Activated T-helper 9 cell treated with anti-CD3 and anti-CD28 coated beads, Interleukin-2, amount 50 U/mL, for 16 hours (primary cell): ENCODE measurements around the gene XPC.
A peak's percentile ranks its signal among the peaks of the same experiment; 100 is the strongest.
"Not testable (repeated sequence)": the region's sequence is repeated elsewhere in the genome, so short reads cannot be mapped to it uniquely, and the experiment has no call there.

Source experiments
- DNase-seq: peaks from one replicate; pipeline ENCODE4 v3.0.0-alpha.2; 2020; ENCODE audit warnings: low read depth

XPC gene

DNA sequence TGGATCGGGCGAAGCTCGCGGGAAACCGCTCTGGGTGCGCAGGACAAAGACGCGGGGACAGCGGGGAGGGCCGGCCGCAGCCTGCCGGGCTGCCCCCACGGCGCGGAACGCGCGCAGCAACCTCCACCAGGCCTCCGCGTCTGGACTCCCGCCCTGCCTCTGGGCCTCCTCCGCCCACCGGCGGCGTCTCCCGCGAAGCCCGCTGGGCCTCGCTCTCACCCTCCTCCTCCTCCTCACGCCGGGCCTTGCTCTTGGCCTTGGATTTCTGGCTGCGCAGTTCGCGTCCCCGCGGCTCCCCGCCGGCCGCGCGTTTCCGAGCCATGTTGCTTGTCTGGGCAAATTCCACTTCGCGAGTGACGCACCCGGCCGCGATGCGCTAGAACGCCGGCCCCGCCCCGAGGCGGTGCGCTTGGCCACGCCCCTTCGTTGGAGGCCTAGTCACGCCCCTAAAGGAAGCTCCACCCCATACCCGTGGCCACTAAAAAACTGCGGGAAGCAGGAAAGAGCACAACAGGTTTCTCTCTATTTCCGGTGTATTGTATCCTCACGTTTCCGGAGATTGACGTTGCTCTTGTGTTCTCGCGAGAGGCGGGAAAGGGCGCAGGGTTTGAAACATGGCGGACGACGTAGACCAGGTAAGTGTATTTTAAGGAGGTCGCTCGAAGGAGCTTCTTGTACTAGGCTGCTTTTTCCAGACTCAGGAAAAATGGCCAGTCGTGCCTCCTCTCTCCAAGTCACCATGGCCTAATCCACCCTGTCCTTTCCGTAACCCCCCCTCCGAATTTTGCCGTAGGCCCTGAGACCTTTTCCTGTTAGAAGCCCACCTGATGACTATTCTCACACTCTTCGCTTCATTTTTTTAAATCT lies at the start of gene XPC, which contains the start of gene LSM3:
Gene XPC, minus strand, starts transcription at position 355 of the 867 bp plus-strand sequence. Its CDS starts 33 bp downstream, at position 322.
Gene LSM3, plus strand, starts transcription at position 571 of the 867 bp plus-strand sequence. Its CDS starts 44 bp downstream, at position 615.
- peak; percentile 94 for DNase-seq

DNA sequence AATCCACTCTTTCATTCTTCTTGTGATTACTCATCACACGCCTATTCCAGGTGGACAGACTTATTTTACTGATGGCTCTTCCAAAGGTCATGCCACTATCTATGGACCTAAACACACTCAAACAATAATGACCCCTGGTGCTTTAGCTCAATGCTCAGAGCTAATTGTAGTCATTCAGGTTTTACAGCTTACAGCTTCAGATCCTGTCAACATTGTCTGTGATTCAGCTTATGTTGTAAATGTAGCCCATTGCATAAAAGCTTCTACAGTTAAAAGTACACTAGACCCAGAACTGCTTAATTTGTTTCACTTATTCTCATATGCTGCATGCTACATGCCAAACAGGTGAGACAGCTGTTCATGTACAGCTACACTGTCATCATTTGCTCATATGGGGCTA lies 49.5 kb upstream of the XPC start:
- no peak for DNase-seq

DNA sequence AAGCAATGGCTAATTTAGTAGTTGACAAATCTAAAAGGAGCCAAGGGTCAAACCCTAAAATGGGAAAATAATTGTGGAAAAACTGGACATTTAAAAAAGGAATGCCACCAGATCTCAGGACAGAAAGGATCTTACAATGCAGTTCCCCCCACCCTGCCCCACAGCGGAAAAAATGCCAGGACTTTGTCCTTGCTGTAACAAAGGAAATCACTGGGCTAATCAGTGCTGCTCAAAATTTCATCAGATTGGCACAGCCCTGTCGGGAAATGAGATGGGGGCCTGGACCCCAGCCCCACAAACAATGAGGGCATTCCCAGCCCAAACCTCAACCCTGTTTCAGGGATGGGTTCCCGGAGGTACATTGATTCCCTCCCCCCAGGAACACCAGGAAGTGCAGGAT lies 48.0 kb upstream of the XPC start:
- DNase-seq = not testable (repeated sequence)

DNA sequence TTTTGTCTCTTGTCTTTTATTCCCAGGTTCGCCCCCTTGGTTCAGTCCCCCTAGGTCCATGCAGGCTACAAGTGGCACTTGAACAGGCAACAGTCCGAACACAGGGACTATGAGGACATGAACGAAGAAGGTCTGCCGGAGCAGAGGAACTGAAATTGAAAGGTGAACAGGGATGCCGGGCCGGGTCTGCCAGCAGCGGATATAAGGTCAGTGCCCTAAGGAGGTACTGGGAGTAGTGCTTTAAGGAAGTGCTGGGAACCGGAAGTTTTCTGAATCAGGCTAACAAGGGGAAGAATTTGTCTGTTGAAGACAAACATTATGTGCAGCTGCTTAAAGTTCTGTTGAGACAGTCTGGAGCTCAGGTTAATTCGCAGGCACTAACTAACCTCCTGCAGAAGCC lies 47.0 kb upstream of the XPC start:
- no peak for DNase-seq

DNA sequence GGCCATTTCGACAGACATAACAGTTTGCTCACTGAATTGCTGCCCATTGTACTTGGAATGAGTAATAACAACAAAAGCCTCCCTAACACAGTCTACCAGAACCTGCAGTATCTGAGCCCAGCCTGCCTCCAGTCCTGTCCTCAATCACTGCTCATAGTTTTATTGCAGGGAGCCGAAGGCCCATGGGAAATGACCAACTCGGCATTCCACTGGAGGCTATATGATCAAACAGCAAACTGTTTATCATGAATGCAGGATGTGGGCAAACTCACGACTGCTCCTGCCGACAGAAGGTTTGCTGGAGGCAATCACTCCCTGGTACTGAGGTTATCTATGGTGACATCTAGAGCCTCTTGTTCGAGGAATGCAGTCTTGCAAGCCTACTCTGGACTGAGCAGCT lies 46.5 kb upstream of the XPC start:
- DNase-seq = no peak

DNA sequence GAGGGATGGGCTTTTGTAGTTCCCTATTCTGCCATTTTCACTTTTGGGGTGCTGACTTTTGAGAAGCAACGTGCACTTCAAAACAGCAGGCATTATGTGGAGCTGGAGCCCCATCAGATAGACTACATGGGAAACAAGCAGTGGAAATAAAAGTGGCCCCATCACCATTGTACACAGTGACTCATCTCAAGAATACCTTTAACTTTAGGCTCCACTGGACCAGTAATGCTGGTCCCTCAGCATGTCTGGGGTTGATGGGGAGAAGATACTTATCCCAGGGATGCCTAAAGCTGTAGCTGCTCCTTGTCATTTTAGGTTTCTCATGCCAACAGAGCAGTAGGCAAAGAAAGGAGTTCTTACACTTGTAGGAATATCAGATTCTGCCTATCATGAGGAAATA lies 45.2 kb upstream of the XPC start:
- no peak for DNase-seq

DNA sequence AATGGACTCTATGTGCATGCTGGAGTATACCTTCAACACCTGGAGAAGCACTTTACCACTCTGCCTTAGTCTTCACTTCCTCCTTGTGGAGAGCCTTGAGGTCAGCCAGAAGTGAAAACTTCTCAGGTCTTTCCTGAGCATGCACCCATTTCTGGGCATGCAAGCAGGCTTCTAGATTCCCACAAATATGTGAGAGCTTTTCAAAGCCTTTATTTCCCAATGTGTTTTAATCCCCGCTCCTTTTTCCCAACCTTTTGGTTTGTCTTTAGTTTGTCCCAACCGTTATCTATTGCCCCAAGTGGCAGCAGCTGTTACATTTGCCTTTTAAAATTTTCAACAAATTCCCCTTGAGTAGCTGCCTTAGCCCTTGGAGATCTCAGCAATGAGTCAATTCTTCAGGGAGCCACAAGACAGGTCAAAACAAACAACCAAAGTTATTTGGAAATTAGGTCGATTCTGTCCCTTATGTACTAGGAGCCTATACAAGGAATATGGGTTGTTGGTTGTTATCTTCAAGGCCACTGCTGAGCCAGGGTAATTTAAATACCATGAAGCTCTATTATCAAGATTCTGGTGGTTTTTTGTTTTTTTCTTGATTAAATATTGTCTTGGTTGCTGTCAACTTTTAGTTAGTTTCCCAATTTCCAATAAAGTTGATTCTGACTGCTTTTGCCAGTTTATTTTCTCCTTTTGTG lies 44.6 kb upstream of the XPC start:
- no peak for DNase-seq

DNA sequence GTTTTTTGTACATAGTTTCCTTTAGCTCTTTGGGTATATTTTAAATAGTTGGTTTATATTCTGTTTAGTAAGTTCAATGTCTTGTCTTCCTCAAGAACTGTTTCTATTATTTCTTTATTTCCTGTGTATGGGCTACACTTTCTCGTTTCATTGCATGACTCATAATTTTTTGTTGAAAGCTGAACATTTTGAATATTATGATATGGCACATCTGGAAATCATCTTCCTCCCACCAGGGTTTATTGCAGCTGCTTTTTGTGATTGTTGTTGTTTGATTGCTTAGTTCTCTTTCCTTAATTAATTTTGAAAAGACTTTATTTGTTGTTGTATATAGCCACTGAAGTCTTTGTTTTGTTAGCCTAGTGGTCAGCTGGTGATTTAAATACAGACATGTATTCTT lies 44.1 kb upstream of the XPC start:
- DNase-seq = no peak

DNA sequence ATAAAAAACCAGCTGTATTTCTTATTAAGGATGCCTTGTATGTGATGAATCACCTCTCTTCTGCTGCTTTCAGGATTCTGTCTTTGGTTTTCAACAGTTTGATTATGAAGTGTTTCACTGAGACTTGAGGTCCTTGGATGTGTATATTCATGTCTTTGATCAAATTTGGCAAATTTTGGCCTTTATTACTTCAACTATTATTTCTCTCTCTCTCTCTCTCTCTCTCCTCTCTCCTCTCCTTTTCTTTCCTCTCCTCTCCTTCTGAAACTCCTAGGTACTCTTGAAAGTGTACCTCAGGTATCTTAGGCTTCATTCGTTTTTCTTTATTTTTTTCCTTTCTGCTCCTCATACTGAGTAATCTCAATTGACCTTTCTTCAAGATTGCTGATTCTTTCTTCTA lies 43.5 kb upstream of the XPC start:
- DNase-seq = no peak

DNA sequence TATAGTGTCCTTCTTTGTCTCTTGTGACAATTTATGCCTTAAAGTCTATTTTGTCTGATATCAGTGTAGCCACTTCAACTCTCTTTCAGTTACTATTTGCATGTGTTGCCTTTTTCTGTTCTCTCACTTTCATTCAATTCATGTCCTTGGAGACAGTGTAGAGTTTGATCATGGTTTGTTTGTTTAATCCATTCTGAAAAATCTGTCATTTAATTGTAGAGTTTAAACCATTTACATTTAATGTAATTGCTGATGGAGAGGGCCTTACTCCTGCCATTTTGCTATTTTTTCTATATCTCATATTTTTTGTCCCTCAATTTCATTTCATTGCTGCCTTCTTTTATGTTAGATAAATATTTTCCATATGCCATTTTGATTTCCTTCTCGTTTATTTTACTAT lies 42.5 kb upstream of the XPC start:
- no peak for DNase-seq

DNA sequence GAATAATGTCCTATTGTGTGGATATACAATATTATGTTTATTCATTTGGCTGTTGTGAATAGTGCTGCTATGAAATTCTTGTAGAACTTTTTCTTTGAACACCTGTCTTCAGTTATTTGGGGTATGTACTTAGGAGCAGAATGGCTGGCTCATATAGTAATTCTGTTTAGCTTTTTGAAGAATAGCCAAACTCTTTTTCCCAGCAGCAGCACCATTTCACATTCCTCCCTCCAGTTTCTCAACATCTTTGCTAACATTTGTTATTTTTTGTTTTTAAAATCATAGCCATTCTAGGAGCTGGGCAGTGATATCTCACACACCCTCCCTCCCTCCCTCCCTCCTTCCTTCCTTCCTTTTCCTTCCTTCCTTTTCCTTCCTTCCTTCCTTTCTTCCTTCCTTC lies 40.0 kb upstream of the XPC start:
- no peak for DNase-seq

DNA sequence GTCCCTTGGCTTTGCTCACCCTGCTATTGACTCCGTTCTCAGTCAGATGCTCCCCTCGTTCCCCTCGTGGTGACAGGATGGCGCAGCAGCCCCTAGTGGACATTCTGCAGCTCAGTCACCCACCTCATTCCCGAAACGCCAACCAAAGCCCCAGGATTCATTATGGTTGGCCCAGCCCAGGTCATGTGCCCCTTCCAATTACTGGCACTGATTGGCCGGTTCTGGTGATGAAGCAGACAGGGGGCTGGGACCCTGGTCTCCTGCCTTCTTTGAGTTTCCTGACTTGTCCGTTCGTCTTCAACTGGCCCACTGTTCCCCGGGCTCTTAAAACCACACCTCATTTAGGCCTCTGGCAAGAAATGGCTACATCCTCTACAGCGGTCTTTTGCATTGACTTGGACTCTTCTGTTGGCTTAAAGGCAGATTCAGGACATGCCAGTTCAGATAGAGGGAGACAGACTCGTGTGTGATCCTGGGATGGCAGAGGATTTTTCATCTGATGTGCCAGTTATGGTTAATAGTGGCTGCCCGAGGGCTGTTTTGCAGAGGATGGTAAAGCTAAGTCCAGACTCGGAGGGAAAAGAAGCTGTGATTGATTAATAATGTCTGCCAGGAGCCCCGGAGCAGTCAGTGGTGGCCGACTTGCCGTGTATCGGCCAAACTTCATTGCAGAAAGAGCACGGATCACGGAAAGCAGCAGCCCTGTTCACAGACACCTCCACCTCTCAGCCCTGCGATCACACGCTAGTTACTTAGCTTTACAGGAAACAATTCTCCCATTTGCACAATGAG lies 38.1 kb upstream of the XPC start:
- peak; percentile 26 for DNase-seq

DNA sequence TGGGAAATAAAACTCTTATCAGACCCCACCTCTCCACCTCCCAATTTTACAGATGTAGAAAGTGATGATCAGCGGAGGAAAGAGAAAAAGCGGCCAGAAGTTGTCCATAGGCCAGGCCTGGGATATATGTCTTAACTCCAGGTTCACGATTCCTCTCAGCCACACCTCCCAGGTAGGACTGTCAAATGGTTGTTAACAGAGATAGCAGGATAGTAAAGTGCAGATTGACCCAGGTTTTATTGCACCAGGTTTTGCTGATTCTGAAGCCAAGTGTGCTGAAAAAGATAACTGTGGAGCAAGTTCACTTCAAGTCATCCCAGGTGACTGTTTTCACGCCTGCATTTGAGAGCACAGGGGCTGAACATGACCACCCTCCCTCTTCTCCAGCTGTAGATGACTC lies 36.4 kb upstream of the XPC start:
- DNase-seq = no peak

DNA sequence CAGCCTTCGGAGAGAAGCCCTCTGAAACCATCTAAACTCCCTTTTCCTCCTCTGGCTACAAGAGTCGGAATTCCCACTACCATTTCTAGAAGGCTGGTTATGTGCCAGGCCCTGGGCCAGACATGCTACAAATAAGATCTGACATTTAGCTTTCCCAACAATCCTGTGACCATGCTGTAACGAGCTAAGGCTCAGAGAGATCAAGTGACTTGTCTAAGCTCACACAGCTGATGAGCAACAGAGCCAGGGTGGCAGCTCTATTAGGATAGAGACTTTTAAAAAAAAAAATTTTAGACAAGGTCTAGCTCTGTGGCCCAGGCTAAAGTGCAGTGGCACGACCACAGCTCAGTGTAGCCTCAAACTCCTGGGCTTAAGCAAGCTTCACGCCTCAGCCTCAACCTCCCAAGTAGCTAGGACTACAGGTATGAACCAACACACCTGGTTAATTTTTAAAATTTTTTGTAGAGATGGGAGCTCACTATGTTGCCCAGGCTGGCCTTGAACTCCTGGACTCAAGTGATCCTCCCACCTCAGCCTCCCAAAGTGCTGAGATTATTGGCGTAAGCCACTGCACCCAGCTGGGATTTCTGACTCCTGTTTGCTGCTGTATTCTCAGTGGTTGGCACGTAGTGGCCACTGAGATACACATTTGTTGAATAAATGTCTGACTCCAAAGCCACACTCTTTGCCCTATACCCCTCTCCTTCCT lies 34.8 kb upstream of the XPC start:
- no peak for DNase-seq

DNA sequence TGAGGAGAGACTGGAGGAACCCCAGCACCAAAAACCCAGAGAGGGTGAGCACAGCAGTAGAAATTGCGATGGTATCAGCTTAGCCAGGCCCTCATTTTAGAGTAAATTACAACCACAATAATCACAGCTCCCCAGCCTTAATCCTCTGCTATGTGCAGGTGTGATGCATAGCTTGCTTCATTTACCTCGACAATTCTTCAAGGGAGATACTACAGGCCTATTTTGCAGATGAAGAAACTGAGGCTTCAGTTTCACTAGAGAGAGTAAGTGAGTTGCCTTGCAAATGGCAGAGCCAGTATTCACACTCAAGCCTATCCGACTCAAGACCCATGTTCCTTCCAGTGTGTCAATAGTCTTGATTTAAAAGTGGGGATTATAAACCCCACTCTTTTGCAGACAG lies 33.6 kb upstream of the XPC start:
- DNase-seq = no peak

DNA sequence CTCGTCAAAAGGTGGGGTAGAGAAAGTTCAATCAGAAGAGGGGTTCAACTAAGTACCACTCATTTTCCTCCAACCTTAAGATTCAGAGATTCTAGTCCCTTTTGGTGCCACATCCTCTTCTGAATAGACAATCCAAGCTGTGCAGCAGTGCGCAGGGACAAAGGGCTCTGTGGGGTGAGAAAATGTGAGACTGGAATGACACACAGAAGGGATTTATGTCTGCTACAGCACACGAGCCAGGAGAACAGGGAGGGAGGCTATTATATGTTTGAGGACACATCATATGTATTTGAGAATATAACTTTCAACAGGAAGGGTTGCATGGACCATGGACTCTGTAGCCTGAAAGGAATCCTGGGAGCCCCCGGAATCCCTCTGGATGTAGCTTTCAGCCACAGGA lies 33.2 kb upstream of the XPC start:
- DNase-seq = no peak

DNA sequence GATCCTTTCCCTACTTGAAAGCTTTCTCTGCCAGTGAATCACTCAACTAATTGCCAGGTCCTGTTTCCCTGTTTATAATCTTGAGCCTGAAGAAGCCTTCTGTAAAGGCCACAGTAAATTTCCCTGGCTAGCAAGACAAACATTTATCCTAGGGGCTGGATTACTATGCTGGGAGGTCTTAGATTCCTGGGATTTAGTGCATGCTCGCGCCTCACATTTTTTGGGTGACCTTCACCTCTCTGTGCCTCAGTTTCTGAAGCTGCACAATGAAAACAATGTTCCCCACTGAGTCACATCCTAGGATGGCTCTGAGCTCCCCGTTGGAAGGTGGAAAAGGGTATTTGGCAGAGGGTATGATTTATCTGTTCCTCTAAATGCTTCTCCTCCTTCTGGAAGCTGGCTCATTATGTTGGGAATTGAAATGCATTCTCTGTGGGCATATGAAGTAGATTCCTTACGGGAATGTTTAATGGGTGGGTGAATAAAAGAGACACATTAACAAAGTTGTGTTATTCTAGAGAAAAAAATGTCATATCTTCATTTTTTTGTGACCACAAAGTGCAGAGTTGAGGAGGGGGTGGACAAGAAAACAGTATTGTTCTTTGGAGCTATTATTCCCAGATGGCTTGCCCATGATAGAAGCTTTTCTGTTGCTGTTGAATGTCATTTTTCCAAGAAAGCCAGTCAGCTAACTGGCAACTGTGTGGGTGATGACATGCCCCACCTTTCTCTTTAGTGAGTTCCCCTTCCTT lies 32.6 kb upstream of the XPC start:
- DNase-seq = no peak

DNA sequence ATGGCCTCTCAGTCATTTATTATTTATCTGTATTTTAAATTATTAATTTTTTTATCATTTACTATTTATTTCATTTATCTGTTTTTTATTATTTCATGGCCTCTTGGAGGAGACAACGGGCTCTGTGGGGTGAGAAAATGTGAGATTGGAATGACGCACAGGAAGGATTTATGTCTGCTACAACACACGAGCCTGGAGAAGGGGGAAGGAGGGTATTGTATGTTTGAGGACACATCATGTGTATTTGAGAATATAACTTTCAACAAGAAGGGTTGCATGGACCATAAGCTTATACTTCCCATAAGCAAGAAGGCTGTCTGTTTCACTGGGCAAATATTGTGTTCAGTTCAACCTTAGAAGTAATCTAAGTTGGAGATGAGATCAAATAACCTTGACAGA lies 31.9 kb upstream of the XPC start:
- DNase-seq = no peak

DNA sequence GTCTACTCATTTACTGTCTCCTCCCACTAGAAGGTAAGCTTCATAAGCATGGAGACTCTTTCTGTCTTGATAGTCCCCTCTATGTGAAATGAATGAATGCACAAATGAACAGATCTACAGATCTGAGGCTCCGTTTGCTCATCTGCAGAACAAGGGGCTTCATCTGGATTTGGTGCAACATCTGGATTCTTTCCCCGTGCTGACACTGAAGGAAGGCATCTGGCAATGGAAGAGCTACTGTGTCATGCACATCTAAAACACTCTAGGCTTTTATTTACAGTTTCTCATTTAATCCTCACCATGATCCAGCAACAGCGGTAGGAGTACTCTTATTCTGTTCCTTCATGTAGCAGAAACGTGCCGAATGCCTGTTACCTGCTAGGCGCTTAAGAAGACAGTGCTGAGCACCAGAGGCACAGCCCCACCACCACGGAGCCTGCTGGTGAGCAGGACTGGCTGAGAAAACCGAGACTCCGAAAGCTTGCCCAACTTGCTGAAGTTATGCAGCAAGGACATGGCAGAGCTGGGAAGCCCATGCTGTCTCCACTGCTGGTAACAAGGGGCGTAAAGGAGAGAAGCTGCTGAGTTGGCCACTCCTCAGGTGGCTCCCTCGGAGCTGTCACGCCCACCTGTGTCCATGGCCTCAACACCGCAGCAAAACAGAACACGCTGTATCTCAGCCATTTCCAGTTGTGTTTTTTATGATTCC lies 31.3 kb upstream of the XPC start:
- no peak for DNase-seq

DNA sequence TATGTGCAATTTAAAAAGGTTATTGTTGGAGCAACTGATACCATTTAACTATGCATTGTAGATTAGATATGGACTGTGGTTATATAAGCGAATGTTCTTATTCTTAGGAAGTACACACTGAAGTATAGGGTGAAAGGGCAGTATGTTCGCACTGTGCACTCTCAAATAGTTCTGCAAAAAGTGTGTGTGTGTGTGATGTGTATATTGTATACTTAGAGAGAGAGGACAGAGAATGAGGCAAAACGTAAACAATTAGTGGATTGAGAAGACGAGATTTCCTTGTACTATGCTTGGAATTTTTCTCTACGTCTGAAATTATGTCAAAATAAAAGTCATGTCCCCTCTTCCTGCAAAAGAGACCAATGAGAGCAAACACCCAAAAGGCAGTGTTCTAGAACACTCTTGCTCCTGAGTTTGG lies 30.6 kb upstream of the XPC start:
- no peak for DNase-seq

DNA sequence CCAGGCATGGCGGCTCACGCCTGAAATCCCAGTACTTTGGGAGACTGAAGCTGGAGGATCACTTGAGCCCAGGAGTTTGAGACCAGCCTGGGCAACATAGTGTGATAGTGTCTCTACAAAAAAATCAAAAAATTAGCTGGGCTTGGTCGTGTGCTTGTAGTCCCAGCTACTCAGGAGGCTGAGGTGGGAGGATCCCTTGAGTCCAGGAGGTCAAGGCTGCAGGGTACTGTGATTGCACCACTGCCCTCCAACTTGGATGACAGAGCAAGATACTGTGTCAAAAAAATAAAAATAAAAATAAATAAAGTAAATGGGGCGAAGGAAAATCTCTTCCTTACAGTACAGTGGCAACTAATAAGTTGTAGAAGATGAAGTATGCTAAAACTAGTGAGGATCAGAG lies 29.8 kb upstream of the XPC start:
- DNase-seq = no peak
